Activated T-cell treated with anti-CD3 and anti-CD28 coated beads, Interleukin-2, amount 50 U/mL, for 72 hours (primary cell): ENCODE data around the gene DNAH6. TPM values are rescaled to one million over a fixed set of nuclear protein-coding genes. Genes with fewer than 3 reads are reported as not detected.
"Not testable (repeated sequence)": the region's sequence is repeated elsewhere in the genome, so short reads cannot be mapped to it uniquely, and the experiment has no call there.

Source experiments
- ATAC-seq, 2 donors: fragments of 150-1000 bp; cut with Tn5 transposase; replicated peaks in 1 of 2; 2 replicates each; pipeline ENCODE4 v1.10.0; 2021; ENCODE audit warnings: moderate library complexity in 2 of 2, mild to moderate bottlenecking in 1 of 2
- DNase-seq, 2 donors: peaks; one replicate each; pipeline ENCODE4 v3.0.0; 2021 to 2022; ENCODE audit warnings: mixed read lengths in 1 of 2
- H3K27ac Mint-ChIP-seq: one replicate; pipeline ENCODE4 v1.8.0; 2022; ENCODE audit warnings: mild to moderate bottlenecking, moderate library complexity, mixed read lengths
- H3K27me3 Mint-ChIP-seq: one replicate; pipeline ENCODE4 v1.8.0; 2022; ENCODE audit warnings: low read depth, mixed read lengths
- H3K36me3 Mint-ChIP-seq, 2 donors: one replicate each; pipeline ENCODE4 v1.8.0; 2022; ENCODE audit warnings: mixed read lengths in 2 of 2, mild to moderate bottlenecking in 1 of 2; ENCODE audit not compliant: insufficient read depth in 2 of 2
- H3K4me1 Mint-ChIP-seq: one replicate; pipeline ENCODE4 v1.8.0; 2022; ENCODE audit warnings: low read depth, mixed read lengths
- H3K4me3 Mint-ChIP-seq, 2 donors: one replicate each; pipeline ENCODE4 v1.8.0; 2022; ENCODE audit warnings: mild to moderate bottlenecking in 2 of 2, mixed read lengths in 2 of 2, moderate library complexity in 2 of 2
- H3K9me3 Mint-ChIP-seq, 2 donors: one replicate each; pipeline ENCODE4 v1.8.0; 2022; ENCODE audit warnings: mixed read lengths in 2 of 2
- total RNA-seq, 2 donors: library from RNA; stranded (reverse); gene quantifications; one replicate each; pipeline ENCODE4 v1.2.3, GENCODE V29; 2022

DNAH6 gene
- total RNA-seq, 2 donors from 2014 or later = 1.0 to 1.5 TPM

- Mint-ChIP-seq H3K36me3 (peaks cover 1 to 7% of the 10 kb centered on the region in 2 donors), H3K4me3 (no peak overlapping the region), H3K27me3 (no peaks in the 10 kb centered on the region), H3K9me3 (peaks cover 2 to 5% of the 10 kb centered on the region in 2 donors), H3K4me1 (peaks cover 2% of the 10 kb centered on the region), H3K27ac (no peak overlapping the region)
- DNase-seq (no peak), ATAC-seq (no peak)
Observed at GRCh38 chr2:84755096-84755495, 238.8 kb downstream of the DNAH6 start.

DNA sequence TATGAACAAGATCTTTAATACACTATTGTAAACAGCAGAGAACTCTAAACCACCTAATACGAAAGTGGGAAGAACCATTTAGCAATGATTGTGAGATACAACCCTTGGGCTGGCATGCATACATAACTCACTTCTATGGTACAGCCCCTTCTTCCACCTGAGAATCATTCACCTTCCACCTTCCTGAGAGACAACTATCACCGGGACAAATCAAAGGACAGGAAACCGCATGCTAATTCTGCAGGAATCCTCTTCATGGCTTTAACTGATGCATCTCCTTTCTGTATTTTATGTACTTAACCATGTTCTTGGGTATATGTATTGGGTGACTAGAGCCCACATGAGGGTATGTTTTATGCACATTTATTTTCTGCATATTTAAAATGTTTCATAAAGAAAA lies 241.3 kb downstream of the DNAH6 start:
- H3K4me3 Mint-ChIP-seq = no peak overlapping the region
- H3K36me3 Mint-ChIP-seq = peaks cover 1 to 7% of the 10 kb centered on the region in 2 donors
- peaks cover 10% of the 10 kb centered on the region for H3K4me1 Mint-ChIP-seq
- no peak for ATAC-seq
- peaks cover 2 to 7% of the 10 kb centered on the region in 2 donors for H3K9me3 Mint-ChIP-seq
- no peaks in the 10 kb centered on the region for H3K27me3 Mint-ChIP-seq
- no peak overlapping the region for H3K27ac Mint-ChIP-seq
- no peak for DNase-seq

- Mint-ChIP-seq H3K4me1 (peaks cover 5% of the 10 kb centered on the region), H3K36me3 (peaks cover 9 to 11% of the 10 kb centered on the region in 2 donors), H3K4me3 (no peak overlapping the region), H3K27ac (no peak overlapping the region), H3K27me3 (no peaks in the 10 kb centered on the region), H3K9me3 (peaks cover 7 to 10% of the 10 kb centered on the region in 2 donors)
- DNase-seq (no peak), ATAC-seq (no peak)
Observed at GRCh38 chr2:84766791-84767190, 250.5 kb downstream of the DNAH6 start.

- H3K27me3 Mint-ChIP-seq = no peaks in the 10 kb centered on the region
- no peaks in the 10 kb centered on the region for H3K4me1 Mint-ChIP-seq
- H3K36me3 Mint-ChIP-seq = peaks cover 9 to 16% of the 10 kb centered on the region in 2 donors
- H3K4me3 Mint-ChIP-seq = no peak overlapping the region
- ATAC-seq (no peak), DNase-seq (no peak)
- H3K27ac Mint-ChIP-seq = no peak overlapping the region
- peaks cover 11 to 17% of the 10 kb centered on the region in 2 donors for H3K9me3 Mint-ChIP-seq
Observed at GRCh38 chr2:84768840-84769239, 252.5 kb downstream of the DNAH6 start.

GRCh38 chr2:84770280-84770679 lies 254.0 kb downstream of the DNAH6 start:
- Mint-ChIP-seq H3K27me3 (no peaks in the 10 kb centered on the region), H3K9me3 (peaks cover 14 to 19% of the 10 kb centered on the region in 2 donors), H3K36me3 (peaks cover 11 to 26% of the 10 kb centered on the region in 2 donors), H3K4me3 (no peak overlapping the region), H3K27ac (no peak overlapping the region), H3K4me1 (no peaks in the 10 kb centered on the region)
- DNase-seq (no peak), ATAC-seq (no peak)

GRCh38 chr2:84771251-84771650 lies 255.0 kb downstream of the DNAH6 start:
- H3K4me3 Mint-ChIP-seq = no peak overlapping the region
- no peak for ATAC-seq
- DNase-seq = no peak
- peaks cover 20 to 21% of the 10 kb centered on the region in 2 donors for H3K9me3 Mint-ChIP-seq
- H3K36me3 Mint-ChIP-seq = peaks cover 14 to 28% of the 10 kb centered on the region in 2 donors
- H3K27me3 Mint-ChIP-seq = no peaks in the 10 kb centered on the region
- H3K27ac Mint-ChIP-seq = no peak overlapping the region
- H3K4me1 Mint-ChIP-seq = no peaks in the 10 kb centered on the region

GRCh38 chr2:84773562-84773961 lies 257.3 kb downstream of the DNAH6 start:
- not testable (repeated sequence) for ATAC-seq, H3K4me3 Mint-ChIP-seq, H3K27me3 Mint-ChIP-seq, DNase-seq, H3K27ac Mint-ChIP-seq, H3K4me1 Mint-ChIP-seq
- Mint-ChIP-seq H3K36me3 (peaks cover 17 to 31% of the 10 kb centered on the region in 2 donors), H3K9me3 (peaks cover 21 to 24% of the 10 kb centered on the region in 2 donors)

DNA sequence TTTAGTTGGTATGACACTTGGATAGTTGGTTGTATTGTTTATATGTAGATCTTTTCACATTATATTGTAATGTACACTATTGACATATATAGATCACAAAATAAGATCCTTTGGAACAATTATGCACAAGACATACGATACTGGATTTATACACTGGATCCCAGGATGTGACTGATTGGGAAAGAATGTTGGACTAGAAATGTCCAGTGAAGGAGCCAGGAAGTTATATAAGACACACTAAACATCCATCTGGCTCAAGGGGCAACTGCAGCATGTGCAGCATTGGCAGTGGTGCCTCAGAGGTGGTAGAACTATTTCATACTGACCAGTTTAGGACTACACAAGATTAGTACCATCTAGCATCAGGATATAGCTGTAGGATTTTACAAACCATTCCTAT lies 259.7 kb downstream of the DNAH6 start:
- H3K36me3 Mint-ChIP-seq = peaks cover 16 to 29% of the 10 kb centered on the region in 2 donors
- no peaks in the 10 kb centered on the region for H3K27me3 Mint-ChIP-seq
- H3K27ac Mint-ChIP-seq = no peak overlapping the region
- peaks cover 26% of the 10 kb centered on the region for H3K4me1 Mint-ChIP-seq
- DNase-seq (no peak), ATAC-seq (no peak)
- H3K9me3 Mint-ChIP-seq = peaks cover 22 to 23% of the 10 kb centered on the region in 2 donors
- no peak overlapping the region for H3K4me3 Mint-ChIP-seq

DNA sequence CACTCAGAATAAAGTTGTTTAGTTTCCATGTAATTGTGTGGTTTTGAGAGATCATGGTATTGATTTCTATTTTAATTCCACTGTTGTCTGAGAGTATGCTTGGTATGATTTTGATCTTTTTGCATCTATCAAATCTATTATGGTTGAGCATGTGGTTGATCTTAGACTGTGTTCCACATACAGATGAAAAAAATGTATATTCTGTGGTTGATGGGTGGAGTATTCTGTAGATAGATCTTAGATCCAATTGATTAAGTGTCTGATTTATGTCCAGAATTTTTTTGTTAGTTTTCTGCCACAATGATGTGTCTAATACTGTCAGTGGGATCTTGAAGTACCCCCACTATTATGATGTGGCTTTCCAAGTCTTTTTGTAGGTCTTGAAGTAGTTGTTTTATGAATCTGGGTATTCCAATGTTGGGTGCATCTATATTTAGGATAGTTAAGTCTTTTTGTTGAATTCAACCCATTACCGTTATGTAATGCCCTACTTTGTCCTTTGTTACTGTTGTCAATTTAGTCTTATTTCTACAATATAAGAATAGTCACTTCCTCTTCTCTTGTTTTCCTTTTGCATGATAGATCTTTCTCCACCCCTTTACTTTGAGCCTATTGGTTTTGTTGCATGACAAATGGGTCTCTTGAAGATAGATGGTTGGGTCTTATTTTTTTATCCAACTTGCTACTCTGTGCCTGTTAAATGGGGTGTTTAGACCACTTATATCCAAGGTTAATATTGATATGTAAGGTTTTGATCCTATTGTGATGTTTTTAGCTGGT lies 262.8 kb downstream of the DNAH6 start:
- Mint-ChIP-seq H3K4me1 (peaks cover 57% of the 10 kb centered on the region), H3K27ac (peak overlapping the region; percentile 2), H3K9me3 (peaks cover 7 to 14% of the 10 kb centered on the region in 2 donors), H3K36me3 (peaks cover 12 to 18% of the 10 kb centered on the region in 2 donors), H3K27me3 (no peaks in the 10 kb centered on the region), H3K4me3 (peak overlapping the region in 1 of 2 donors; percentile 34)
- ATAC-seq (no peak), DNase-seq (no peak)

- ATAC-seq (no peak), DNase-seq (no peak)
- Mint-ChIP-seq H3K27ac (peak overlapping the region; percentile 29), H3K4me1 (peaks cover 64% of the 10 kb centered on the region), H3K27me3 (no peaks in the 10 kb centered on the region), H3K9me3 (peaks cover 7 to 13% of the 10 kb centered on the region in 2 donors), H3K36me3 (peaks cover 12% of the 10 kb centered on the region in 2 donors), H3K4me3 (peak overlapping the region; percentile 1 to 34)
Observed at GRCh38 chr2:84779781-84780180, 263.5 kb downstream of the DNAH6 start.

GRCh38 chr2:84781942-84782716 lies 265.8 kb downstream of the DNAH6 start:
- DNase-seq (peak; percentile 48 to 67), ATAC-seq (peak; percentile 95 to 97)
- peaks cover 0 to 4% of the 10 kb centered on the region in 2 donors for H3K9me3 Mint-ChIP-seq
- no peaks in the 10 kb centered on the region for H3K27me3 Mint-ChIP-seq
- H3K36me3 Mint-ChIP-seq = peaks cover 7% of the 10 kb centered on the region in 2 donors
- H3K4me1 Mint-ChIP-seq = peaks cover 67% of the 10 kb centered on the region
- H3K27ac Mint-ChIP-seq = peak overlapping the region; percentile 84
- H3K4me3 Mint-ChIP-seq = peak overlapping the region; percentile 42 to 47

- peaks cover 67% of the 10 kb centered on the region for H3K4me1 Mint-ChIP-seq
- DNase-seq (peak; percentile 22 to 27), ATAC-seq (peak; percentile 68 to 80)
- H3K36me3 Mint-ChIP-seq = peaks cover 4% of the 10 kb centered on the region in 2 donors
- H3K27me3 Mint-ChIP-seq = no peaks in the 10 kb centered on the region
- peak overlapping the region; percentile 42 to 52 for H3K4me3 Mint-ChIP-seq
- H3K27ac Mint-ChIP-seq = peak overlapping the region; percentile 84
- peaks cover 0 to 4% of the 10 kb centered on the region in 2 donors for H3K9me3 Mint-ChIP-seq
Observed at GRCh38 chr2:84782717-84783442, 266.6 kb downstream of the DNAH6 start.
